ENCODE measurements around the gene C1D. TPM values are rescaled to one million over a fixed set of nuclear protein-coding genes. Genes with fewer than 3 reads are reported as not detected.
"Not testable (repeated sequence)": the region's sequence is repeated elsewhere in the genome, so short reads cannot be mapped to it uniquely, and the experiment has no call there.

C1D gene, protein sequence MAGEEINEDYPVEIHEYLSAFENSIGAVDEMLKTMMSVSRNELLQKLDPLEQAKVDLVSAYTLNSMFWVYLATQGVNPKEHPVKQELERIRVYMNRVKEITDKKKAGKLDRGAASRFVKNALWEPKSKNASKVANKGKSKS
- total RNA-seq: 7.9 TPM

DNA sequence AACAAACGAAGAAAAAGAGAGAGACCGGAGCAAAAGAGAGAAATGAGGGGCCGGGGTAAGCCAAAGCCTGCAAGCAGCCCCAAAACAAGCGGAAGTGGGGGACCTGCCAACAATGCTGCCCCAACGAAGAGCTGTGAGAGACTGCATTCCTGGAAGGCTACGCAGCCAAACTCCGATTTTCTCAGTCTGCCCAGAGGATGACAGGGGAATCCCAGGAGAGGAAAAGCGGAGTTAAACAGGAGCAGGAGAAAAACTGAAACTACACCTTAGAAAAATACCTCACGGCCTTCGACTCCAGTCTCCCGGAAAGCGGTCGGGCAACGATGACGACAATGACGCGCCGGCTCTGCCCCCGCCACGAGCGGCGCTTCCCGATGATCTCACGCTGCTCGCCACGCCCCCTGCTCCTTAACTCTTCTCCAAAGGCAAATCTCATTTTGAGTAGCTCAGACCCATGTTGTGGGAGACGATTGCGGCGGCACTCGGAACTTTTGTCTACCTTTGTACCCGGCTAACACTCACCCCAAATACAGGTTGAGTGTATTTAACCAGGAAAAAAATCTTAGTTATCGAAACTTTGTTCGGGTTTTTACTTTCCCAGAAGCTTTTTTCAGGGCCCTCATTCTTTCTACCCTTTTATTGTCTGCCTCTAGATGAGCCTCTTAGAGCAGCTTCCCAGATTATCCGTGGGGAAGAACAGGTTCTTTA is at the start of gene C1D:
Gene C1D, minus strand, starts transcription at position 325 of the 708 bp plus-strand sequence. CDS start 15,694 bp downstream, outside the sequence.
- ATAC-seq (peak; percentile 99), DNase-seq (ENCODE audit: low spot score) (peak; percentile 95)

GRCh38 chr2:68110102-68110501 is 47.3 kb upstream of the C1D start:
- no peak for DNase-seq (ENCODE audit: low spot score)
- ATAC-seq: no peak

DNA sequence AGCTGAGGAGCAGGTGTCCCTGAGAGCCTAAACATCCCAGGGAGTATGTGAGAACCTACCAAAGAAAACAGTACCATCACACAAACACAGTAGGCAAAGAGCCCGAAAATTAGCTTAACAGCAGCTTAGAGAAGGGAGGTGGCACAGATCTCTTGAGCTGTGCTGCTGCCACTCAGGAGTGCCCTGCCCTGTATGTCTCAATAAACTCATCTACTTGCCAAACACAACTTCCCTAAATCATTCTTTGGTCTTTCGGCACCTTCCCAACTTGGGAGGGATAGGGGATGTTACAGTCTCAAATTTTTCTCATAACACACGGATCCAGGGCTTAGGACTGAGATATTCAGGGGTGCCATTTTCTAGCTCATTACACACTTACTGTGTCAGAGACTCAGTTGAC is 45.3 kb upstream of the C1D start:
- ATAC-seq (no peak), DNase-seq (ENCODE audit: low spot score) (no peak)

GRCh38 chr2:68107475-68107874 is 44.7 kb upstream of the C1D start:
- DNase-seq (ENCODE audit: low spot score) (no peak), ATAC-seq (no peak)

- no peak for ATAC-seq
- no peak for DNase-seq (ENCODE audit: low spot score)
Measured at GRCh38 chr2:68104111-68104835, 41.5 kb upstream of the C1D start.

DNA sequence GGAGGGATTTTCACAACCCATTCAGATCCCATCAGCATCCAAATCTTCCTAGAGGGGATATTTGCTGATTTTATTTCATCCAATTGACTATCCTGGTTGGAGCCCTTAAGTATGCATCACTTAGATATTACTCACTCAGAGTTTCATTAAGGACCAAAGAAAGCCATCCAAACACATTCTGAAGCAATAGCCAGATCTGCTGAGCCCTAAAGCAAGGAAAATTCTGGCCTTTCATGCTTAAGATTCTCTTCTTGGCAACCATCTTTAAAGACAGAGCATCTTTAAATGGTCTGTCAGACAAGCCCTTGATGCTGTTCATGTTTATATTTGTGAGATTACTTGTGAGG is 40.9 kb upstream of the C1D start:
- no peak for DNase-seq (ENCODE audit: low spot score)
- ATAC-seq: no peak

- DNase-seq (ENCODE audit: low spot score) (no peak), ATAC-seq (no peak)
Measured at GRCh38 chr2:68103030-68103708, 40.4 kb upstream of the C1D start.

DNA sequence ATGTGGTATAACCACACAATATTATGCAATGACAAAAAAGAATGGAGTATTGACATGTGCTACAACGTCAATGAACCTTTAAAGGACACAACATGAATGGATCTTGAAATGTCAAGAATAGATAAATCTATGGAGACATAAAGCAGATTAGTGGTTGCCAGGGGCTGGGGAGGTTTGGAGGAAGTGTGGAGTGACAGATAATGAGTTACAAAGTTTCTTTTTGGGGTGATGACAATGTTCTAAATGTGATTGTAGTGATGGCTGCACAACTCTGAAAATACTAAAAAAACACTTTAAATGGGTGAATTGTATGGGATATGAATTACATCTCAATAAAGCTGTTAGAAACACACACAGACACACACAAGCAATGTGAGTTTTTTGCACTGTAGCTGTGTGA is 37.4 kb upstream of the C1D start:
- DNase-seq (ENCODE audit: low spot score) (no peak), ATAC-seq (no peak)

DNA sequence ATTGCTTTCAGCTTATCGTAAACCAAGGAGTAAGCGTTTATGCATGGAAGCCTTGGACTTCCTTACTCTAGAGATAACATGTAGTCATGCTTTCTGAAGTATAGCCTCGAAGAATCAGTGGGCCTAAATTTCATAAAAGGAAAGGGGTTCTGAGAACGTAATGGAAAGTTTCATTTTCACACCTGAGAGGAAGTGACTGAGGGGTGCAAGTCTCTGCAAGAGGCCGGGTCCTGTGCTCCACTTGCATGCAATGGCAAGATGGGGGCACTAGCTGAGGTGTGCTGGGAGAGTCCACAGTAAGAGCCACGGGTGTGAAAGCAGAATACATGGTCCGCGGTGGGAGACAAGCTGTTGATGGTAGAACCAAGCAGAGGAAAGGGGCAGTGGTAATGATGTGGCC is 36.5 kb upstream of the C1D start:
- ATAC-seq (no peak), DNase-seq (ENCODE audit: low spot score) (no peak)

DNA sequence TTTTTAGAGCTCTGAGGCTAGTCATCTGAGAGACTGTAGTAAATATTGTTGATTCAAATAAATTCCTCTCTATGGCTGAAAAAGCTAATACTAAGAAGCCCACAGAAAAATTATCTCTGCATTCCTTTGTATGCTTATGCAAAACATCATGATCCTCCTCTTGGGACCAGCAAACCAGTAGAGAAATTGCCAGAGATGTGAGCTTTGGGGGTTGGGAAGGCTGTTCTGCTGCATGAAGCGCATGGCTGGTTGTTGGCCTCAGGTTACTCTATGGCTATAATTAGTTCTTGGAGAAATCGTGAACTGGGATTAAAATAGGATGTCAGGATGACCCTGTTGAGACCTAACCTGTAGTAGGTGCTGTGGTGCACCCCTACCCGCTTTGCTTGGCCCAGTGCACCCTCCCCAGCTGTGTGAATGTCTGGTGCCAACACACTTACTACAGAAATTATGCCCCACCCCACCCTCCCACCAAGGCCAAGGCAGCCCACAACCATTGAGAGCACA is 35.5 kb upstream of the C1D start:
- no peak for ATAC-seq
- DNase-seq (ENCODE audit: low spot score): no peak

DNA sequence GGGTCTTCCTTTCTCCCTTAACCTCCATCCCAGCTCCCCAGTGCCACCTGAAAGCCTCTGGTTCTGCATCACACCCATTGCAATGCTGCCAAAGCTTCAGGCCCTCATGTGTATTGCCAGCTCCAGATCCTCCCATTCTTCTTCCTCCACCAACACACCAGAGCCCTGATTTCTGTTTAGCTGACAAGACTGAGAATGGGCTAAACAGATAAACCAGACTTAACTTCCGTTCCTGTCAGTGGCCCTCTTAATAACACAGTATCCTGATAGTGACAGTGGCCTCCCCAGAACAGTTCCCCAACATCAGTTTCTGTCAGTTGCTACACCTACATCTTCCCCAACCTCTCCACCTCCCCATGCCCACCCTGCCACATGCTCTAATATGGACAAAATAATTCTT is 31.3 kb upstream of the C1D start:
- ATAC-seq (no peak), DNase-seq (ENCODE audit: low spot score) (no peak)

- DNase-seq (ENCODE audit: low spot score) (no peak), ATAC-seq (peak; percentile 68)
Measured at GRCh38 chr2:68093634-68094033, 30.8 kb upstream of the C1D start.

DNA sequence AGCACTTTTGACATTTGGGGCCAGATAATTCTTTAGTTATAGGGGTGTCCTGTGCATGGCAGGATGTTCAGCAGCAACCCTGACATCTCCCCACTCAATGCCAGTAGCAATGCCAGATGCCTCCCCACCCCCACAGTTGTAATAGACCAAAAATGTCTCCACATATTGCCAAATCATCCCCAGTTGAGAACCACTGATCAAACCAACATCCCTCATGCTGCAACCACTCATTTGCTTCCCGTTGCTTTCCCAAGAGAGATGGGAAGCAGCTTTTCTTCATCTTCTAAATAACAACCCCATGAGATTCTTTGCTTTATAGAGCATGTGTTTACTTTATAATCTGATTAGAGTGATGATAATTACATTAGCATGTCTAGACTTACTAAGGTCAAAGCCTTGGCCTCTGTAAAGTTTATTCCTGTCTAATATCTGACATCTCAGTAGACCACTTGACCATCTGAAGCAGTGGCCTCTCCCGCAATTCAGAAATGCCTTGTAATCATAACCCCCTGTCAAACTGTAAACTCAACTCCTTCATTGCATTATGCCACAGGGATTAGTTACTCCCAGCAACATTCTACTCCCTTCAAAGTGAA is 28.7 kb upstream of the C1D start:
- ATAC-seq (no peak), DNase-seq (ENCODE audit: low spot score) (no peak)

DNA sequence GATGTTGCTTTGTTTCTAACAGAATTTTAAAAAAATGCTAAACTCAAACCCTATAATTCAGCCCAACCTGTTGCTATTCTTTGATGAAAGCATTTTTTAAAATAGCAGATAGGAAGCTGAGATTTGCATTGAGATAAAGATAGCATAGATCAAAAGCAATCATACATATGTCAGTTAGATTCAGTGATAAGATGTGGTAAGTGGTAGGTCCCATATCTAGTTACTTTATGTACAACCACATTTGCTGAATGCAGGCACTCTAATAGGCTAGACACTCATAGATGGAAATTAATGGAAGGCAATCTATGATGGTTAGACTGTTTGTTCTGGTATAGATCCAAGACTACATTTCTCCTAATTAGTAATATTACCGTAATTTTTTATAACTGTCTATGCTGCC is 27.2 kb upstream of the C1D start:
- no peak for ATAC-seq

GRCh38 chr2:68088940-68089339 is 26.1 kb upstream of the C1D start:
- no peak for ATAC-seq
- DNase-seq (ENCODE audit: low spot score): no peak

More for the DNA sequence above, 27.2 kb upstream of the C1D start:
- DNase-seq (ENCODE audit: low spot score): no peak

GRCh38 chr2:68086166-68086565 is 23.4 kb upstream of the C1D start:
- ATAC-seq: no peak

DNA sequence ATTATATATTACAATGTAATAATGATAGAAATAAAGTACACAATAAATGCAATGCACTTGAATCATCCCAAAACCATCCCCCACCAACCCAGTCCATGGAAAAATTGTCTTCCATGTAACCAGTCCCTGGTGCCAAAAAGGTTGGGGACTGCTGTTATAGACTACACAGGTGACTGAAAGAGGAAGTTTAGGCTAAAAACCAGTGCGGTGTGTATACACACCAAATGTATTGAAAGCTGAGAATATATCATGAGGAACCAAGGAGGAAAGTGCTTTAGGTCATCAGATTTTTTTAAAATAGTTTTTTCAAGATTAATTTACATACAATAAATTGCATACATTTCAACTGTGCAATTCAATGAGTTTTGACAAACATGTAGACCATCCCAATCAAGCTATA is 20.5 kb upstream of the C1D start:
- ATAC-seq (no peak), DNase-seq (ENCODE audit: low spot score) (no peak)

More at GRCh38 chr2:68086166-68086565, 23.4 kb upstream of the C1D start:
- no peak for DNase-seq (ENCODE audit: low spot score)

GRCh38 chr2:68074050-68074449 is 11.2 kb upstream of the C1D start:
- ATAC-seq: no peak
- no peak for DNase-seq (ENCODE audit: low spot score)

DNA sequence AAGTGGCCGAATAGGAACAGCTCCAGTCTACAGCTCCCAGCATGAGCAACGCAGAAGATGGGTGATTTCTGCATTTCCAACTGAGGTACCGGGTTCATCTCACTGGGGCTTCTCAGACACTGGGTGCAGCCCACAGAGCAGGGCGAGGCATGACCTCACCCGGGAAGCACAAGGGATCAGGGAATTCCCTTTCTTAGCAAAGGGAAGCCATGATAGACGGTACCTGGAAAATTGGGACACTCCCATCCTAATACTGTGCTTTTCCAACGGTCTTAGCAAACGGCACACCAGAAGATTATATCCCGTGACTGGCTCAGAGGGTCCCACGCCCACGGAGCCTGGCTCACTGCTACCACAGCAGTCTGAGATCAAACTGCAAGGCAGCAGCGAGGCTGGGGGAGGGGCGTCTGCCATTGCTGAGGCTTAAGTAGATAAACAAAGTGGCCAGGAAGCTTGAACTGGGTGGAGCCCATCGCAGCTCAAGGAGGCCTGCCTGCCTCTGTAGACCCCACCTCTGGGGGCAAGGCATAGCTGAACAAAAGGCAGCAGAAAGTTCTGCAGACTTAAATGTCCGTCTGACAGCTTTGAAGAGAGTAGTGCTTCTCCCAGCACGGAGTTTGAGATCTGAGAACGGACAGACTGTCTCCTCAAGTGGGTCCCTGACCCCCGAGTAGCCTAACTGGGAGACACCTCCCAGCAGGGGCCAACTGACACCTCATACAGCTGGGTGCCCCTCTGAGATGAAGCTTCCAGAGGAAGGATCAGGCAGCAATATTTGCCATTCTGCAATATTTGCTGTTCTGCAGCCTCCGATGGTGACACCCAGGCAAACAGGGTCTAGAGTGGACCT is 1.2 kb upstream of the C1D start:
- not testable (repeated sequence) for DNase-seq (ENCODE audit: low spot score); ATAC-seq

DNA sequence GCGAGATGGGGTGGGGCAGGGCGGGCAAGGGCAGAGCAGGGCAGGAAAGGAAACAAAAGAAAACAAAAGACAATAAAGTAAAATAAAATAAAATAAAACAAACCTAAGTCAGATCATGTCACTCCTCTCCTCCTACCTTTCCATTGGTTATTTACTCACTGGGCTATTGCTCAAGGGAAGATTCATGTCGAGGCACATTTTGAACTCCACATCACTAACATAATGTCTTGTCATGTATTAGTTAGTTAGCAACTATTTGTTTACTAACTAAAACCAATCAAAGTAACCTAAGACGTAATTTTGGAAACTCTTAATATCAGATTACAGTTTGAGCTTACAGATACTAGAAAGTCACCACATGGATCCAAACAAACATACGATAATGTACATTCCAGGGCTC is 2.2 kb downstream of the C1D start:
- DNase-seq (ENCODE audit: low spot score) (no peak), ATAC-seq (no peak)

Measured in left lobe of liver (tissue), 2 donors.